NCI-H2227 treated with DMSO at 0.1 percent for 48 hours (cell line): ENCODE measurements around the gene VIT.

Source experiments
- DNase-seq: peaks from one replicate; lab custom pipeline; 2025; lab: John Stamatoyannopoulos, UW

Gene VIT

GRCh38 chr2:36859366-36859792, 162.9 kb downstream of the VIT start:
- DNase-seq = no peak

DNA sequence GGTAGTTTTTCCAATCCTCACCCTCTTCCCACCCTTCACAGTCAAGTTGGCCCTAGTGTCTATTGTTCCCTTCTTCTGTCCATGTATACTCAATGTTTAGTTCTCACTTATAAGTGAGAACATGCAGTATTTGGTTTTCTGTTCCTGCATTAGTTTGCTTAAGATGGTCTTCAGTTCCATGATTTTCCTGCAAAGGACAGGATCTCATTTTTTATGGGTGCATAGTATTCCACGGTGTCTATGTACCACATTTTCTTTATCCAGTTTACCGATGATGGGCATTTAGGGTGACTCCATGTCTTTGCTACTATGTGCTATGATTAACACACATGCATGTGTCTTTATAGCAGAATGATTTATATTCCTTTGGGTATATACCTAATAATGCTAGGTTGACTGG, 165.4 kb downstream of the VIT start:
- no peak for DNase-seq
